Anterior cingulate cortex (tissue), 58 donors: ENCODE measurements around the gene PPT2.

Experiments used
- DNase-seq, 58 donors: peaks; one replicate each; lab custom pipeline; 2025; lab: John Stamatoyannopoulos, UW

PPT2 gene

GRCh38 chr6:32149932-32150870 lies 3.7 kb upstream of the PPT2 start:
- peak in 1 of 58 donors; percentile 34 for DNase-seq

DNA sequence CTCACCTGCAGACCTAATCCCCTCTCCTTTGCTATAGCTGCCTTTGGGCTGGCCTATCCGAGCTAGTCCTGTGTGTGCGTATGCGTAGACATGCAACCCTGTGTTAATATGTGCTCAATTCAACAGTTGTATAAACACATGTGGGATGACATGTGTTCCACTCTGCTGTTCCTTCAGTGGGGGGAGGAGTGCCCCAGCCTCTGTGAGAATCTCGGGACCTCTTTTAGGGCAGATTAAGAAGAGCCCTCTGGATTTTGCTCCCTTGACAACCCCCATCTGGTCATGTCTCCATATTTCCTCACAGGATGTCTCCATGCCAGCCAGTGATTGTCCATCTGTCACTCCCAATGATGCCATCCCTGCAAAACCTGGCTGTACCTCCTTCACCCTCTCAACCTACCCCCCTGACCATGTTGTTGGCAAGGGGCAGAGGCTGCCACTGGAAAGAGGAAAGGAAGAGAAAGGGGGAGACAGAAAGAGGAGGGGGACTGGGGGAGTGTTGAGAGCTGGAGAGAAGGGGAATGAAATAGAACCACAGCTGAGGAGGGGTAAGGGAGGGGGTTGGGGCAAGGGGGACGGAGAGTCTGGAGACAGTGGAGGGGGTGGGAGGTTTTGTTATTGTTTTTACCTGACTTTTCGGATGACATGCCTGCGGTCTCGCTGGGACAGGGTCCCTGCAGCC lies 2.6 kb upstream of the PPT2 start:
- peak in 10 of 58 donors; percentile 8 to 55 (median 28) for DNase-seq

DNA sequence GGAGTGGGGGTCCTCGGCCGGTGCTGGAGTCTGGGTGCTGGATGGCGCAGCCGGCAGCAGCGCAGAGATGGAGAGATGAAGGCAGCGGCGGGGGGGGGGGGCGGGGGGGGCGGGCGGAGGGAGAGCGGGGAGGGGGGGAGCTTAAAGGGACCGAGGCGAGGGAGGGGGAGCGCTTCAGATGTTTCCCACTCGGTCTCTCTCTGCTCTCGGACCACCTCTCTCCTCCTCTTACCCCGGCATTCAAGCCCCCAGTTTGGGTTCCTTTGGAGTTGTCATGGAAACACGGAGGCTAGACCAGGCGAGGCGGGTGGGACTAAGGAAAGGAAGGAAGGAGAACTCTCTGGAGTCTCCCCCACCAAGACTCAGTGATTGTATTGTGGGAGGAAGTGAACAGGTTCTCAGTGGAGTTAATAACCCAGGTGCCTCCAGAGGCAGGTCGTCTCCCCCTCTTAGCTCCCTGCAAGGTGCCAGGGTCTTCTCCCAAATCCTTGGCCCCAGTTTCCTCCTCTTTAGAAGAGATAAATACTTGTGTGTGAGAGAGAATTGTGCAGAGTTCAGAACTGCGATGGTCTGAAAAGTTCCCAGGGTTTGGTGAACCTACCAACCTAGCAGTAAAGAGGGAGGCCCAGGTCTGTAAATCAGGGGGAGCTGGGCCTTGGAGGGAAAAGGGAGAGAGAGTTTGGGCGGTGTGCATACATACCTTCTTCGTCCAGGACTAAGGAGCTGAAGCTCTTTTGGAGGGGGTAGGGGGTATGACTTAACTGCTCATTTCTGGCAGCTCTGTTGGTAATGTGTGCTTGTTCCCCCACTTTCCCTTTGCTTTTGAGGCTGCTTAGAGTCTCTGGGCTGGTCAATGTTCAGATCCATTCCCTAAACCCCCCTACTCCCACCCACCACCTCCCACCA lies 1.8 kb upstream of the PPT2 start, which contains the start of gene PRRT1:
Gene PRRT1, minus strand, starts transcription at position 77 of the 906 bp plus-strand sequence. CDS start 112 bp downstream, outside the sequence.
- peak in 32 of 58 donors; percentile 16 to 69 (median 37) for DNase-seq

GRCh38 chr6:32152769-32153563 lies 975 bp upstream of the PPT2 start:
- peak in 15 of 58 donors; percentile 11 to 50 (median 35) for DNase-seq

GRCh38 chr6:32154514-32155161 lies 697 bp downstream of the PPT2 start:
- DNase-seq = peak in 43 of 58 donors; percentile 23 to 79 (median 55)

- no peak for DNase-seq
Measured at GRCh38 chr6:32156891-32157290, 3.0 kb downstream of the PPT2 start.

DNA sequence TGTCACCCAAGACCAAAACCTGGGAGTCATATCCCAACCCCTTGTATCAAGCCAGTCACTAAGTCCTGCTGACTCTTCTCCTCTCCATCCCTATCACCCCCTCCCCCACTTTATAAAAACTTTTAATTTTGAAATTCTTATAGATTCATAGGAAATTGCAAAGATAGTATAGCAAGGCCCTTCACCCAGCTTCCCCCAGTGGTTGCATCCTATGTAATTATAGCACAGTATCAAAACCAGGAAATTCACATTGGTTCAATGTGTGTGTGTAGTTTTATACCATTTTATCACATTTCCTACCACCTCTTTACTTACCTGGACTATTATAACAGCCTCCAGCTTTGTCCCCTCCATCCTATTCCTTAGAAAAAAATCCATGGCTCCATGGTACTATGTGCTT lies 4.1 kb downstream of the PPT2 start:
- no peak for DNase-seq

GRCh38 chr6:32163559-32164258 lies 9.8 kb downstream of the PPT2 start:
- peak in 1 of 58 donors; percentile 13 for DNase-seq

DNA sequence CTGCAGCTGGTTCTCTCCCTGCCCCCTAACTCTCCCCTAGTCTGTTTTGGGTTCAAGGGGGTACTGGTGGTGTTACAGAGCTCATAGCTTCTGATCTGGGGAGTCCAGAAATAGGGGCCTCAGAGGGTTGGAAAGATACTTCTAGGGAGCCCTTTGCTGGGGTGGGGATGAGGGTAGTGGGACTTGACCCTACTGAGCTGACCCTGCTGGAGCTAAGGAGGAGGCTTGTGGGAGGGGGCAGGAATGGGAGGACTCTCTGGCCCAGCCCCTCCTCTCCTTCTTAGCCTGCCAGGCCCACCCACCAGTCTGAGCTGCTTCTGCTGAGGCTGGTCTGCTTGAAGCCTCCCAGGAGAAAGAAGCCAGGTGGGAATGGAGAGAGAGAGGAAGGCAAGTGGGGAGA lies 10.4 kb downstream of the PPT2 start, which contains the start of gene EGFL8:
Gene EGFL8, plus strand, starts transcription at position 301 of the 400 bp plus-strand sequence. CDS start 1,571 bp downstream, outside the sequence.
- no peak for DNase-seq

- no peak for DNase-seq
Measured at GRCh38 chr6:32166411-32167061, 12.6 kb downstream of the PPT2 start.

- DNase-seq = no peak
Measured at GRCh38 chr6:32167154-32167760, 13.3 kb downstream of the PPT2 start.

DNA sequence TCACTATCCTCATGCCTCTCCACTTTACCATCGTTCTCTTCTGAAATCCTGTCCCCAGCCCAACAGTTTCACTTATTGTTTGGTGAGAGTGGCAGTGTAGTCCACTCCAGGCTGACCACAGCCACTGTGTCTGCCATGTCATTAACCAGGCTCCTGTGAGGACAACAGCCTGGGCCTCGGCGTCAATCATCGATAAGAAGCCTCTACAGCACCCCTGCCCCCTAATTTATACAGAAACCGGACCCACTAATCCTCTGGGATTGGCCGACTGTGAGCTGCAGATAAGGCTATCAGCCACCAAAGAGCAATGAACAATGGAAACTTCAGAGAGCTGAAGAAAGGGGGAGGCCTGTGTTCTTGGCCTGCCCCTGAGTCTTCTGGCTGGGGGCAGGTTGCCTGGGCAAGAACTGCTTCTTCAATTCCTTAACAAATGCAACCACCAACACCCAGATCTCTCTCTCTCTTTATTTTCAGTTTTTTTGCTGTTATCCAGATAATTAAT lies 13.9 kb downstream of the PPT2 start:
- no peak for DNase-seq

- no peak for DNase-seq
Measured at GRCh38 chr6:32168350-32168749, 14.4 kb downstream of the PPT2 start.

DNA sequence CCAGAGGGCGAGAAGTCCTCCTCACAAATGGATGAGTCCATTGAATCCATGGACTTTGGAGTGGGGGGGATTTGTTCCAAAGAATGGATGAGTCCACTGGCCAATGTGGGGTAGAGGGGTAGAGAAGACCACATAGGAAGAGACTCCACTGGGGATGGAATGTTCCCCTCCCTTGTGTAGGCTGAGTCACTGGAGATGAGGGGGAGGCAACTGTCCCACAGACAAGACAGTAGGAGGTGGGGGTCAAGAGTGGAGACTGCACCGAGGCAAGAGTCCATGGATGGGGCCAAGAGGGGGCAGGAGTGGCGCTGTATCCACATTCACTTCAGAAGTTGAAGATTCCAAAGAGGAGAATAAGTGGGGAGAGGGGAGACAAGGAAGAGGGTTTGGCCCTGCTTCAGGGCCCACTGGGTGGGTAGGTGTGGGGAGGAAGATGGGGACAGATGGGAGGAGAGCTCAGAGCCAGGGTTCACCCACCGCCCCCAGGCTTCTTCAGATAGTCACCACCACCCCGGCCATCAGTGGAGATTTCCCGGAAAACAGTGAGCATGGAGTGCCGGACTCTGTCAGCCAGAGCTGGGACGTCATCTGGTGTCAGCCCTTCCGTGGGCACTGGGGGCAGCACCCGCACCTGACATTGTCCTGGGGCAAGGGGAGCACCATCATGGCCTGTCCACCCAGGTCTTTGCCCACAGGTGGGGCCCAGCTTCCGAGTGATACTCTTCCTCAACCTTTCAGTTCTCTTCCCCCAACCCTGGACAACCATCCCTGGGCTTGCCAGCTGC lies 15.1 kb downstream of the PPT2 start:
- no peak for DNase-seq

- no peak for DNase-seq
Measured at GRCh38 chr6:32170294-32170693, 16.4 kb downstream of the PPT2 start.

DNA sequence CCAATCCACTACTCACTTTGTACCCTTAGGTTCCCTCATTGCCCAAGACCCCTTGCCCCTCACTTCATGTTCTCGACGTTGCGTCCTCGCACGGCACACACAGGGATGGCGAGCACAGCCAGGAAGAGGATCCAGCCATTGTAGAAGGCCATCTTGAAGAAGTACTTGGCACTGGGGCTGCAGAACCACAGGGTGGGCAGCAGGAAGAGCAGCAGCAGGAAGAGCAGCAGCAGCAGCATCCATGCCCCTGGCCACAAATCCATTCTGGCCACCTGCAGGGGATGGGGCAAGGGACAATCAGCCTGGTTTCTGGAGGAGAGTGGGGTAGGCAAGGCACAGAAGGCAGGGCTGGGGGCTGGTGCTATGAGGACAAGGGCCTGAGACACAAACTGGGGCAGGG lies 17.3 kb downstream of the PPT2 start:
- DNase-seq = no peak
